Heart left ventricle (tissue), 13 donors: Measurements from ENCODE around the gene AKAP12.

ENCODE experiments used
- POLR2A ChIP-seq, 2 donors: fragments of 450-650 bp; IDR thresholded peaks; one replicate each; pipeline ENCODE4 v1.6.1; 2017; ENCODE audit warnings: antibody characterized with exemption in 2 of 2, mild to moderate bottlenecking in 2 of 2, moderate library complexity in 2 of 2
- TF ChIP-seq, protein P1 (sequence below), 12 donors: fragments of 200-600 bp; sonication (generic) in 4 of 12; IDR thresholded peaks; one replicate each; pipeline versions ENCODE4 v1.5.0 to v1.8.0; 2018 to 2022; ENCODE audit warnings: antibody characterized with exemption in 12 of 12, mild to moderate bottlenecking in 5 of 12
- donor health status: ischemic (EF 13 %, LVEDD 7.1; RV severe dilation, severe dysfunction).
- donor health status: DM: no; HTN: yes; CAD: no.
- donor health status: DM: no; HTN: no; CAD: no.
- donor health status: ischemic (EF 25% LVEDD 6.9; RV normal size, moderate dysfunction).
- donor health status: ischemic (EF 25% LVEDD 5.7; RV mildly dilated, moderate dysfunction).
- donor health status: ischemic (EF 35%, LVEDD 5.7; RV mildly dilated, moderate dysfunction).
- donor health status: nonischemic (EF 11% LVEDD 7.7; RV severe dilation, severe dysfunction).
- donor health status: DM: yes; HTN: yes; CAD: no.
- donor health status: PGD.
- donor health status: ischemic (EF 29% LVEDD 5.4; RV normal size, mild dysfunction).
- donor health status: nonischemic (EF 23%, LVEDD 6.1; RV moderate dilation, normal function).

DNA sequence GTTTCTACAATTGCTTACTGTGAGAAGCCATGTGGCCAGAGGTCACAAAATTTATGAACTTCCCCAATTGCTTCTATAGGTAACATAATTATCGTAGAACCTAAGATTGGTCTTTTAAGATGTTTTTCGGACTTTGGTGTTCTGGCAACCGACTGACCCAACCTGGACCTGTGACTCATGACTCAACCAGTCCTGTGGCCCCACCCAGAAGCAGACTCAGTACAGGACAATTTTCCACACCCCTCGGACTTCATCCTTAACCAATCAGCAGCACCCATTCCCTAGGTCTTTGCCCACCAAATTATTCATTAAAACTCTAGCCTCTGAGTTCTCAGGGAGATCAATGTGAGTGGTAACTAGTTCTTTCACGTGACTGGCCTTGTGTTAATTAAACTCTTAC lies 26.4 kb upstream of the AKAP12 start:
- TF ChIP-seq, protein P1, sequence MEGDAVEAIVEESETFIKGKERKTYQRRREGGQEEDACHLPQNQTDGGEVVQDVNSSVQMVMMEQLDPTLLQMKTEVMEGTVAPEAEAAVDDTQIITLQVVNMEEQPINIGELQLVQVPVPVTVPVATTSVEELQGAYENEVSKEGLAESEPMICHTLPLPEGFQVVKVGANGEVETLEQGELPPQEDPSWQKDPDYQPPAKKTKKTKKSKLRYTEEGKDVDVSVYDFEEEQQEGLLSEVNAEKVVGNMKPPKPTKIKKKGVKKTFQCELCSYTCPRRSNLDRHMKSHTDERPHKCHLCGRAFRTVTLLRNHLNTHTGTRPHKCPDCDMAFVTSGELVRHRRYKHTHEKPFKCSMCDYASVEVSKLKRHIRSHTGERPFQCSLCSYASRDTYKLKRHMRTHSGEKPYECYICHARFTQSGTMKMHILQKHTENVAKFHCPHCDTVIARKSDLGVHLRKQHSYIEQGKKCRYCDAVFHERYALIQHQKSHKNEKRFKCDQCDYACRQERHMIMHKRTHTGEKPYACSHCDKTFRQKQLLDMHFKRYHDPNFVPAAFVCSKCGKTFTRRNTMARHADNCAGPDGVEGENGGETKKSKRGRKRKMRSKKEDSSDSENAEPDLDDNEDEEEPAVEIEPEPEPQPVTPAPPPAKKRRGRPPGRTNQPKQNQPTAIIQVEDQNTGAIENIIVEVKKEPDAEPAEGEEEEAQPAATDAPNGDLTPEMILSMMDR (IDR thresholded peaks at IDR 0.05), result no peak
- no peak for TF ChIP-seq POLR2A (IDR thresholded peaks at IDR 0.05)
